Dedifferentiated amniotic fluid mesenchymal stem cell (primary cell): ENCODE data around the gene ADAMTSL3.

Source experiments
- DNase-seq: peaks from one replicate; pipeline ENCODE4 v3.0.0-alpha.2; 2016; ENCODE audit errors: extremely low spot score

ADAMTSL3 gene

GRCh38 chr15:83653639-83654378 is at the start of gene ADAMTSL3:
Gene ADAMTSL3, plus strand, starts transcription at chr15:83654123. Its CDS starts 1,639 bp downstream, at chr15:83655762.
- no peak for DNase-seq

DNA sequence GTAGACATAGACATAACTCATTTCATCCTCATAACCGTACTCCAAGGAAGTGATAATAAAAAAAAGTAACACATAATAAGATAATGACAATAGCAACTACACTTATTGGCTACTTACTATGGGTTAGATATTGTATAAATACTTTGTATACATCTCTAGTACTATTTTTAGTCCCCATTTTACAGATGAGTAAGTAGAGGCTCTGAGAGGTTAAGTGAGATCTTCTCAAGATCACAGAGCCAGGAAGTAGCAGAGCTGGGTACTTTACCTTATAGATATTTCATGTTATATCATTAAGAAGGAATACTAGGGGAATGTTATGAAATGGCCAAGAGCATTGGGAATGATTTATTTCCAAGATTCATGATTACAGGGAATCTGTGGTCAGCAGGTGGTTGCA is 49.4 kb upstream of the ADAMTSL3 start:
- DNase-seq = no peak

GRCh38 chr15:83605111-83605945 is 48.6 kb upstream of the ADAMTSL3 start:
- no peak for DNase-seq

GRCh38 chr15:83610132-83610531 is 43.8 kb upstream of the ADAMTSL3 start:
- DNase-seq = no peak

DNA sequence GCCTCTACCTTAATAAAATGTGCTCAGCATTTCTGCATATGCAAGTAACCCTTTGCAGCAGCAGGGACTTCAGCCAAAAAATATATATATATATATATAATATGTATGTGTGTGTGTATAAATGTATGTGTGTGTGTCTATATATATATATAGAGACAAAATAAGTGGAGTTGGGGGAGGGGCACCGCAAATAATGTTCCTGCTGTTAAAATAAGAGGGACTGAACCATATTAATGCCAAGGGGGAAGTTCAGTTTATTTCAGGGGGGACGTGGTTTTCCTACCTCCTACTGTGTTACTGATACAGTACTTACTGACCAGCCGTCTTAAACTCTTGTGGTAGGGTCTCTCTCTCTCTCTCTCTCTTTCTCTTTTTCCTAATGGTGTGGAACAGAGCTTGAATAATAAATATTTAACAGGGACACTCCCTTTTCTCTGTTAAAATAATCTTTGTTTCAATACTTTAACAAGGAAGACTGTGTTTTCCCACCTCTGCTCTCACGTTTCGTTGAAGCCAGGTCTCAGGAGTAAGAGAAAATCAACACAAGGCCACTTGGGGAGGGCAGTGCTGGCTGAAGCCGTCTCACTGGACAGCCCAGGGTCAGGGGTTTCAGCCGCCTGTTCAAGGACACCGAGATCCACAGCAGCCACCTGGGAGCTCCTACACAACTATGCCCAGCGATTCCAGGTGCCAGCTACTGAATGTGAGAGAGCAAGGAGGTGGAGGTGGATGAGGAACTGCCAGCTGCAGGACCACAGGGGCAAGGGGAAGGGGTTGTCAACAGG is 42.8 kb upstream of the ADAMTSL3 start:
- no peak for DNase-seq

GRCh38 chr15:83612226-83612625 is 41.7 kb upstream of the ADAMTSL3 start:
- no peak for DNase-seq

- DNase-seq = no peak
Observed at GRCh38 chr15:83612898-83613635, 40.9 kb upstream of the ADAMTSL3 start.

DNA sequence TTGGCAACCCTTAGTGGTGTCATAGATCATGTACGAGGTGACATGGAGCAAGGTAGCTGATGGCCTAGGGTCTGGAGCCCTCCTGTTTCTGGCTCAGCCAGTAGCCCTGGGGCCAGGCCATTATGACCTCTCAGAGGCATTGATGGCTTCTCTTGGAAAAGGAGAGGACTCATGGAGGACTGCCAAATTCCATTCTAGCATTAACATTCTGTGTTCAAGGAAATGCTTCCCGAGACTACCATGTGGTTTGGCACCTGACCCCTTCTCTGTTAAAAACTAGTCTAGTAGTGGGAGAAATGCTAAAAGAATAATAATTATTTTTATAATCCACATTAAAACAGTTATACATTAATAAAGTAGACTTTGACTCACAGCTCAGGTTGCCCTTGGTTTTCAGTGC is 40.2 kb upstream of the ADAMTSL3 start:
- DNase-seq = no peak

DNA sequence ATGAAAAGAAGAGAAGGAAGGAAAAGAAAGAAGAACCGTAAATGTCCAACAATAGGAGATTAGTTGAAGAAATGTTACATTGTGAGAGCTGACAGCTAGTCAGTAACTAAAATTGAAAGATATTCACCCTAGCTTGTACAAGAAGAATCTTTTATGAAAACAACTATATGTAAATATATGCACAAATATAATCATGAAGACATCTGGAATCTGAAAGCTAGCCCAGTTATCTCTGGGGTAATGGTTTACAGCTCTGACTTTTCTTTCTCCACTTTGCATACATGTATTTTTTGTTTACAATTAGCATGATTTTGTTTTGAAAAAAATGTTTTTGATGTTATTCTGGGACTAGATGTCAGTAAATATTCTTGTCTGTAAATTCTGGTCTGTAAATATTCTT is 37.1 kb upstream of the ADAMTSL3 start:
- DNase-seq = no peak

DNA sequence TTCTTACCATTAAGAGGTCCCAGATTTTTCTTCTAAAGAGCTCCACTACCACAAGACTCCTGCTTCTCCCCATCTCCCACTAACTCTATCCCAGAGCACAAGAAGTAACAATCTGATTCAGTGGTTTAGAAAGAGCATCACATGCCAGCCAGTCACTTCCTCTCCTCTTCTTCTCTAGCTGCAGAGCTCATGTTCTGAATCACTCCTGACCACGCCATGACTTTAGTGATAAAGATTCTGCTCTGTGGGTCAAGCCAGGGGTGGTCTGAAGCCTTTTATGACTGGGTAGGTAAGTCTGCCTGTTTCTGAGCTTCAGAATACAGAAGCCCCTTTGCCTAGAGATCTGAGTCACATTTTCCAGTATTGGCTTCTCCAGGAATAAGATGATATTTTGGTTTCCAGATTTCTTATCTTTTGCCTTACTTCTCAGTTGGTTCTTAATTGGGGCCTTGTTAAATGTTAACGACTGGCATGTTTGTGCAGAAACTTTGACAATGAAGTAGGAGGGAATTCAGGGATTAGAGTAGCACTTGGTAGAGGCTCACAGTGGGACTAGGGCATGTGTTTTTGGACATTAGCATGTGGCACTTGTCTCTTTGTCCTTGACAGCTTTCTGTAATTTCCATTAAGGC is 27.6 kb upstream of the ADAMTSL3 start:
- DNase-seq = no peak

DNA sequence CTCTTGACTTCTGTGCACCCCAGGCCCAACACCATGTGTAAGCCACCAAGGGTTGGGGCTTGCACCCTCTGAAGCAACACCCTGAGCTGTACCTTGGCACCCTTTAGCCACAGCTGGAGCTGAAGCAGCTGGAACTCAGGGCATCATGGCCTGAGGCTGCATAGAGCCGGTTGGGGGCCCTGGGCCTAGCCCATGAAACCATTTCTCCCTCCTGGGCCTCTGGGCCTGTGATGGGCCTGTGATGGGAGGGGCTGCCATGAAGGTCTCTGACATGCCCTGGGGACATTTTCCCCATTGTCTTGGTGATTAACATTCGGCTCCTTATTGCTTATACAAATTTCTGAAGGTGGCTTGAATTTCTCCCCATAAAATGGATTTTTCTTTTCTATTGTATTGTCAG is 22.4 kb upstream of the ADAMTSL3 start:
- no peak for DNase-seq

DNA sequence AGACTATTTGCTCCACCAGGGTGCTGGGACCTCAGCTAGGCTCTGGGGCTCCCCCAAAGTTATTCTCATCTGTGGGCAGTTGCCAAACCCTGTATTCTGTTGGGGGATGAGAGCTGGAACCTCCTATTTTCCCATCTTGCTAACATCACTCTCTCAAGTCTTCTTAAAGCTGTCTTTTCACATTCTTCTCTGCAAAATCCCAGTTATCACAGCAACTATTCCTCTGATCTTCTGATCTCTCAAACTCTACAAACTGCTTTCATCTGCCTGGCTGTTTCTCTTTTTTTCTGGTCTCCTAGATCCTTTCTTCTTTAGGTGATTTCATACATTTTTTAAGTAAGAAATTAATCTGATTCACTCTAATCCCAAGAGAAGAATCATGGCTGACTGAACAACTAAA is 10.7 kb upstream of the ADAMTSL3 start:
- DNase-seq = no peak

DNA sequence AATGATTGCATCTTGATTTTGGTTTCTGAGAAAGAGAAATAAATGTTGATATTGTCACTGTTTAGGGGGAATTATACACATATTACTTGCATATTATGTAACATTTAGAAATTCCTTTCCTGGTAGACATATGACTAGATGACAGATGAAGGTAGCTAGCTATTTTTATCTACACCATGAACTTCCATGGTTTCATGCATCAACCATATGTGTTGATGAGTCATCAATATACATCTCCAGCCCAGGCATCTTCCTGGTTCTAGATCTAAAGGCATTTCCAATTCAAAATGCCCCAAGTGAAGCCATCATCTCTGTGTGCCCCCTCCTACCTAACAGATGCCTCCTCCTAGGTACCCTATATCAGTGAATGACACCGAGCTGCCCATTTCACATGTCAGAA is 9.5 kb upstream of the ADAMTSL3 start:
- DNase-seq = no peak

DNA sequence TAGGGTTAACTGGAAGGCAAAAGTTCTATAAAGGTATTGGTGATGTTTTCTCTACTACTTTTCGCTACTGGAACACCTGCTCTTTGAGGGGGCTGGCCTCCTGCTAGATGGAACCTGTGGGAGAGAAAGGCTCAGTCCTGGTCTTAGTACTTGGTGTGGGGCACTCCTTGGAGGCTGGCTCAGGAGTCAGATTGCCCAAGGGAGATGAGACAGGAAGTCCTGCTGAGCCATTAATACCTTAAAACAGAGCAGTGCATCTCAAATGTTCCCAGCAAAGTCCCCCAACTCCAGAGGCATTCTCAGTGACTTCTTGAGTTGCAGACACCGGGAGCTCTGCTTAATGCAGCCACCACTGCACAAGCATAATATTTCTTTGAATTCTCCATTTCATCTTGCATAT is 3.1 kb upstream of the ADAMTSL3 start:
- no peak for DNase-seq

DNA sequence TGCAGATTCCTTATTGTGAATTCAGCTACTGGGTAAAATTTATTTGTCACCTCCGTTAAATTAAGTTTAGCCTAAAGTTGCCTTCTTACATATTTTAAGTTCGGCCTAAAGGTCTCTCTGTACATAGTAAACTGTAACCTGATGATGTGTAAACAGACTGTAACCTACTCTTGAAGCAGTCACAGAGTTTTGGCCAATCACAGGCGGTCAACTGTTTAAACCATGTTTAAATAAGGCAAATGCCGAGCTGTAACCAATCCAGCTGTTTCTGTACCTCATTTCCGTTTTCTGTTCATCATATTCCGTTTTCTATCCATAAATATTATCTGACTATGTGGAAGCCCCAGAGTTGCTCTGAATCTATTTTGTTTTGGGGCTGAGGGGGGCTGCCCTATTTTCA is 2.4 kb upstream of the ADAMTSL3 start:
- no peak for DNase-seq

DNA sequence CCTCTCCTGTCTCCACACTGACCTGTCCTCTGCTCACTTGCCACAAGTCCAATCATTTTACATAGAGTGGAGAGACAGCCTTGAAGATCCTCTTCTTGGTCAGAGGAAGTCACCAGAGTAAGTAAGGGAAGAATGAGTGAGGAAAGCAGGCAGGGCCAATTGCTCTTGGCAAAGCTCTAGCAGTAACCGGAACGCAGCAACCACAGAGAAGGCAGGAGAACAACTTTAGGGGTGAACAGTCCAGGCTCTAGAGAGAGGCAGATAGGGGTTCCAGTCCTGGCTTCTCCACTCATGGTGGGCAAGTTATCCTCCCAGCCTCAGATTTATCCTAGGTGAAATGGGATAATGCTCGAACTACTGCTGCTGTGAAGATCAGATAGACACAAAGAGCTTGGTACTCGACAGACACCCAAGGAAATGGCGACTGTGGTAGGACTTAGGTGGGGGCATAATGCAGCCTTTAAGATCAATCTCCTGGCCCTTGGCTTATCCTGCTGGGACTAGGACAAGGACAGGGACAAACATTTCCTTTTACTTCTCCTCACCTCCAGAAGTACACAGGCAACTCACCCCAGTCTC is 1.2 kb upstream of the ADAMTSL3 start:
- DNase-seq = no peak

DNA sequence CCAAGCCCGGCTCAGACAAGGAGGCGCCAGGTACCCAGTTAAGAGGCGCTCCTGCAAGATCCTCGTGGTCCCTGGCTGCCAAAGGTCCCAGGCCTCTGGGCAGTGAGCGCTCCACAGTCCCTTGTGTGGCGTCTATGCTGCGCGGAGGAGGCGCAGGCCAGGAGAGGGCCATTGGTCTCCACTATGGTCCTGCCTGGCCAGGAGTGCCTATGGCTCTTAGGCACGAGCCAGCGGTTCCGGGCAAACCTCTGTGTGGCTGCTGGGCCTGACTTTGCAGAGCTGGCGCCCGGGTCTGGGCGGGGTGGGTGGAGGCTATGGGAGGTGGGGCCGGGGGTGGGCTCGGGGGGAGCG is 660 bp upstream of the ADAMTSL3 start:
- DNase-seq = no peak

- DNase-seq = no peak
Observed at GRCh38 chr15:83654379-83655236, 685 bp downstream of the ADAMTSL3 start.

DNA sequence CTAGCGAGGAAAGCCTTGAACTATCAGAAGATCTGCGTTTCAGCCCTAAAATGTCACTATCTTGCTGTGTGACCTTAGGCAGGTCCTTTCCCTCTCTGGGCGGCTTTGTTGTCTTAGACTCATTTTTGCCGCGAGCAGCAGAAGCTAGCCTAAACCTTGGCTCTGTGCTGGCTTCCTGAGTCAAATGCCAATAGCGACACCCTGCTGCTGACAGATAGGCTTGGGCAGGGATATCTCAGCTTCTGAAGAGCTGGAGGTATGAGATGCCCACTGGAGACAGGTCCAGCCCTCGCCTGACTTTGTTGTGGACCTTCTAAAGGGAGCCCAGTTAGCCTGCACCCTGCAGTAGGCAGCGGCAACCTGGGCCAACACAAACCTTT is 1.3 kb downstream of the ADAMTSL3 start:
- no peak for DNase-seq

GRCh38 chr15:83656192-83656591 is 2.3 kb downstream of the ADAMTSL3 start:
- no peak for DNase-seq
